BE2C (cell line): ENCODE results near the gene PPP1R37.

Source experiments
- DNase-seq: peaks from one replicate; pipeline ENCODE4 v3.0.0-alpha.2; 2020
- H3K27me3 ChIP-seq: fragments of 250-450 bp; sonication (Bioruptor Pico); 2 replicates; pipeline ENCODE4 v1.5.1; 2020; ENCODE audit warnings: mild to moderate bottlenecking
- H3K36me3 ChIP-seq: fragments of 250-450 bp; sonication (Bioruptor Pico); 2 replicates; pipeline ENCODE4 v1.5.1; 2020; ENCODE audit warnings: mild to moderate bottlenecking
- H3K4me1 ChIP-seq: fragments of 250-450 bp; sonication (Bioruptor Pico); 2 replicates; pipeline ENCODE4 v1.5.1; 2020
- H3K4me3 ChIP-seq: 2 replicates; pipeline ENCODE4 v1.5.1; 2011; ENCODE audit warnings: low read depth, low read length
- H3K9me3 ChIP-seq: fragments of 250-450 bp; sonication (Bioruptor Pico); 2 replicates; pipeline ENCODE4 v1.5.1; 2020
- CTCF ChIP-seq: IDR thresholded peaks from 2 replicates; pipeline ENCODE4 v1.5.1; 2012; ENCODE audit warnings: mild to moderate bottlenecking, low read depth, low read length

Gene PPP1R37

DNA sequence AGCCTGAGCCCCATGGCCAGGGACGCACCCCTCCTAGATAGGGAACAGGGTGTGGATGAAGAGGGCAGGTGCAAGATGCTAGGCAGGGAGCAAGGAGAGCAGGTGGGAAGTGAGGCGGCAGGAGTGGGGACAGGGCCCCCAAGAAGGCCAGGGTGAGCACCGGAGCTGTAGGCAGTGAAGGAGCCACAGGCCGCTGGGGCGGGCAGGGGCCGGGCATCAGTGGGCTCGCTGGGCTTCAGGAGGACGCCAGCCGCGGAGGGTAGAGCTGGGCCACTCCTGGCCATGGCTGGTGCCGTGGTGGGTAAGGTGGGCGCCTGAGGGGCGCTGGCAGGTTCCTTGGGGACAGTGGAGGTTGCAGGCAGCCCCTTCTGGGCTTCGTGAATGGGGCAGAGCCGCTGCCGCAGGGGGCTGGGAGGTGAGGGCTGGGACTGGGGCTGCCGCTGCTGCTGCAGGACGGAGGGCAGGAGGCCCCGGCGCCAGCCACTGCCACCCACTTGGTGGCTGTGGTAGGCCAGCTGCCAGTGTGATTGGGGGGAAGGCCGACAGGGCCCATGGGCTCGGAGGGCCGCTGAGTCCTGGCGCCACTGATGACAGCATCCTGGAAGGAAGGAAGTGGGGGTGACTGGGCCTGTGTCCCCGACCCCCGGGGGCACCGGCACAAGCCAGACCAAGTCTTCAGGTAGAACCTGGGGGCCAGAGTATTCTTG lies 65.7 kb downstream of the PPP1R37 start:
- no peaks in the 10 kb centered on the region for H3K9me3 ChIP-seq
- H3K4me1 ChIP-seq = no peaks in the 10 kb centered on the region
- no peak overlapping the region for H3K4me3 ChIP-seq
- H3K27me3 ChIP-seq = no peaks in the 10 kb centered on the region
- no peak for DNase-seq
- TF ChIP-seq CTCF = no peak
- no peaks in the 10 kb centered on the region for H3K36me3 ChIP-seq

- H3K4me3 ChIP-seq = no peak overlapping the region
- no peak for TF ChIP-seq CTCF
- no peaks in the 10 kb centered on the region for H3K9me3 ChIP-seq
- DNase-seq = no peak
- no peaks in the 10 kb centered on the region for H3K36me3 ChIP-seq
- H3K4me1 ChIP-seq = no peaks in the 10 kb centered on the region
- no peaks in the 10 kb centered on the region for H3K27me3 ChIP-seq
Observed at GRCh38 chr19:45159210-45159970, 66.4 kb downstream of the PPP1R37 start.

DNA sequence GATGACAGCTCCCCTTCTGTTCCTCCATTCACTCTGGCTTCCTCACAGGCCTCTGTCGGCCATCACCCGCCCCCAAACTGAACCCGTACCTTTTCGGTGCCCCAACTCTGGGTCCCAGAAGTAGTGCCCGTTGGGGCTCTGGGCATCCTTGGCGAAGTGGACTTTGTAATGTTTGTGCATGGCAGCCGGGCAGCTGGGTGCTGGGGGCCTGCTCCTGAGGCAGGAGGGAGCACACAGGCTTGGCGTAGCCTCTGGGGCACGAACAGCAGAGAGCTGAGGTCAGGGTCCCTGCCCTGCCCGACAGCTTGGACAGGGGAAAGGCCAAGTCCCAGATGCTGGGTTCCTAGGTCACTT lies 67.0 kb downstream of the PPP1R37 start:
- no peaks in the 10 kb centered on the region for H3K27me3 ChIP-seq
- no peak overlapping the region for H3K4me3 ChIP-seq
- H3K9me3 ChIP-seq = no peaks in the 10 kb centered on the region
- no peaks in the 10 kb centered on the region for H3K36me3 ChIP-seq
- DNase-seq = no peak
- no peaks in the 10 kb centered on the region for H3K4me1 ChIP-seq
- TF ChIP-seq CTCF = no peak

DNA sequence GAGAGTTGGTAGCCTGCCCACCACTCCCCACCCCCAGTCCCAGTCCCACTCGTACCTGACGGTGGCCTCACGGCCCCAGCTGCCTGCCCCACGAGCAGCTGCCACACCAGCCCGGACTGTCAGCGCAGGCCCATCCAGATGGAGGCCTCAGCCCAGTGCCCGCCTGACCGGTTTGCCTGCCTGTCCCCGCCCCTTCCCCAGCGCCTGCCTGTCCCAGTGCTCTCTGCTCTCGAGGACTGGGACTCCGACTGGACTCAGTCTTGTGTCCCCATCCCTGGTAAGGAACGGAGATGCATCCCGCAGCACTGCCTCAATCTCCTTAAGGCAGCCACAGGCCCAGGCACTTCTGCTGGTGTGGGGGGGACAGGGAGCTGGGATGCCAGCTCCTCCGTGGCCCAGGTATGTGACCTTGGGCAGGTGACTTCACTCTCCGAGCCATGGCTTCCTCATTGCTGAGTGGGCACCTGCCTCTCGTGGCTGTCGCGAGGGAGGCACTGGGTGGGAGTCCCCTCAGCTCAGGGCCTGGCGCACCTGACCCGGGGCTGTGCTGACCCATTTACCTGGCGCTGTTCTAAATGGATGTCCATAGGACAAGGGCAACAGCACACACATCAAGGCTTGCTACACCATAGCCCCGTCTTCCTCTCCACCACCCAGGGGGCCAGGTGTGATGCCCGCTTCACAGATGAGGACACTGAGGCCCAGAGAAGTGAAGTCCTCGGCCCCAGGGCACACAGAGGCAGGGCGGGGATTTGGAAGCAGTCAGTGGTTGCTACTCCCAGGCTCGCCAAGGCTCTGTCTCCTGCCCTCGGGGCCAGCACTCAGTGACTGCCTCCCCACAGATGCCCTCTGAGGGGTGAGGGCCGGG lies 68.1 kb downstream of the PPP1R37 start, which contains the start of gene NKPD1:
Gene NKPD1 (minus strand): TSS at position 113 of the 868 bp plus-strand sequence. CDS start 832 bp downstream, outside the sequence.
- H3K4me1 ChIP-seq = no peaks in the 10 kb centered on the region
- no peak for TF ChIP-seq CTCF
- H3K36me3 ChIP-seq = no peaks in the 10 kb centered on the region
- DNase-seq = peak; percentile 56
- no peaks in the 10 kb centered on the region for H3K27me3 ChIP-seq
- H3K9me3 ChIP-seq = no peaks in the 10 kb centered on the region
- no peak within 1 kb of the TSS for H3K4me3 ChIP-seq

DNA sequence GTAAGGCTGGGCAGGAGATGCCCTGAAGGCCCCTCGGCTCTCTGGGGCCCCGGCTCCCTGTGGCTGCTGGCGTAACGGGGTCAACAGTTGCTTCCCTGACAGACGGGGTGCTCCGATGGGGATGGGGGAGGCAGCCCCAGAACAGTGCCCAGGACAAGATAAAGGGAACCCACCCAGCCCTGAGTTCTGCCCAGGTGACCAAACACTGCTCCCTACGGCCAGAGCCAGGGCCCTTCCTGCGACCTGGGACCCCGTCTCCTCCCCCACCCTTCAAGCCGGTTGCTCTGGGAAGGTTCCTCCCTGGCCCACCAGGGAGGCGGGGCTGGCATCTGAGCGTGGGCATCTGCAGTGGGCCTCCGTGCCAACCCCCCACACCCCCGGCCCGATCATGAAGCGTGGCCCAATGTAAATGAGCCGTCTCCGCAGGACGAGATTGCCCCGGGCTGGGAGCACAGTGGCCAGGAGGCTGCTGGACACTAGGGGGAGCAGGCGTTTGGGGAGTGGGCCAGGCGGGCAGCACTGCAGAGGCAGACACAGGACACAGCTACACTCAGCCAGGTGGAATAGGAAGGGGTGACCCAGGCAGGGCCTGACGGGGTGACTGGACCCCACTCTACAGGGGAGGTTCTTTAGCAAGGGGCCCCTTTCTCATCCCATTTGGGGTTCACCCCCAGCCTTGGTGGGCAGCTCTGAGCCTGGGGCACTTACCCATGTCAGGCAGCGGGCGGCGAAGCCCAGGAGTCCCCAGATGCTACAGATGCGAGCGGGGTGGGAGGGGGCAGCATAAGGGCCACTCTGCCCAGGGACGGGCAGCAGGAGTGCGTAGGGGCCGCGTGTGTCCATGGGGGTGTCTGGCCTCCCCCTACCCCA lies 69.0 kb downstream of the PPP1R37 start:
- Histone ChIP-seq H3K9me3 (no peaks in the 10 kb centered on the region), H3K27me3 (no peaks in the 10 kb centered on the region), H3K4me3 (no peak overlapping the region), H3K36me3 (no peaks in the 10 kb centered on the region), H3K4me1 (no peaks in the 10 kb centered on the region)
- peak; percentile 74 for DNase-seq
- TF ChIP-seq CTCF = peak; percentile 71
